KOPT-K1 (cell line): Measurements from ENCODE around the gene KCNK1.
A peak's percentile ranks its signal among the peaks of the same experiment; 100 is the strongest.
"Not testable (repeated sequence)": the region's sequence is repeated elsewhere in the genome, so short reads cannot be mapped to it uniquely, and the experiment has no call there.

Source experiments
- H3K27ac ChIP-seq: fragments of 200-600 bp; sonication (generic); 2 replicates; pipeline ENCODE4 v1.5.1; 2016; ENCODE audit warnings: antibody characterized with exemption, mild to moderate bottlenecking, low read depth, low read length; ENCODE audit not compliant: poor library complexity, severe bottlenecking
- H3K36me3 ChIP-seq: fragments of 200-600 bp; sonication (generic); 2 replicates; pipeline ENCODE4 v1.5.1; 2017; ENCODE audit warnings: antibody characterized with exemption, mild to moderate bottlenecking, low read length, moderate library complexity; ENCODE audit not compliant: insufficient read depth
- H3K9me3 ChIP-seq: fragments of 200-600 bp; sonication (generic); 2 replicates; pipeline ENCODE4 v1.5.1; 2017; ENCODE audit warnings: antibody characterized with exemption, low read length, mild to moderate bottlenecking; ENCODE audit not compliant: insufficient read depth, poor library complexity, severe bottlenecking

Gene KCNK1

GRCh38 chr1:233617025-233617424 is 3.1 kb downstream of the KCNK1 start:
- H3K36me3 ChIP-seq = peaks cover 25% of the 10 kb centered on the region
- H3K27ac ChIP-seq = peak overlapping the region; percentile 94
- no peaks in the 10 kb centered on the region for H3K9me3 ChIP-seq

GRCh38 chr1:233619414-233619813 is 5.5 kb downstream of the KCNK1 start:
- H3K9me3 ChIP-seq, H3K27ac ChIP-seq: not testable (repeated sequence)
- H3K36me3 ChIP-seq = peaks cover 45% of the 10 kb centered on the region

GRCh38 chr1:233620065-233620464 is 6.2 kb downstream of the KCNK1 start:
- peaks cover 49% of the 10 kb centered on the region for H3K36me3 ChIP-seq
- no peak overlapping the region for H3K27ac ChIP-seq

GRCh38 chr1:233621923-233622322 is 8.0 kb downstream of the KCNK1 start:
- Histone ChIP-seq H3K36me3 (peaks cover 49% of the 10 kb centered on the region), H3K27ac (no peak overlapping the region), H3K9me3 (no peaks in the 10 kb centered on the region)

More at GRCh38 chr1:233620065-233620464, 6.2 kb downstream of the KCNK1 start:
- H3K9me3 ChIP-seq = no peaks in the 10 kb centered on the region

- H3K9me3 ChIP-seq = no peaks in the 10 kb centered on the region
- peaks cover 40% of the 10 kb centered on the region for H3K36me3 ChIP-seq
- no peak overlapping the region for H3K27ac ChIP-seq
These were observed 10.4 kb downstream of the KCNK1 start for GRCh38 chr1:233624289-233624688.

GRCh38 chr1:233625087-233625486 is 11.2 kb downstream of the KCNK1 start:
- peaks cover 45% of the 10 kb centered on the region for H3K36me3 ChIP-seq
- no peaks in the 10 kb centered on the region for H3K9me3 ChIP-seq
- no peak overlapping the region for H3K27ac ChIP-seq

GRCh38 chr1:233625510-233625981 is 11.6 kb downstream of the KCNK1 start:
- H3K27ac ChIP-seq = no peak overlapping the region
- H3K9me3 ChIP-seq = no peaks in the 10 kb centered on the region

GRCh38 chr1:233627376-233627775 is 13.5 kb downstream of the KCNK1 start:
- H3K27ac ChIP-seq = no peak overlapping the region
- H3K36me3 ChIP-seq = peaks cover 60% of the 10 kb centered on the region
- H3K9me3 ChIP-seq = no peaks in the 10 kb centered on the region

More at GRCh38 chr1:233625510-233625981, 11.6 kb downstream of the KCNK1 start:
- peaks cover 50% of the 10 kb centered on the region for H3K36me3 ChIP-seq

- H3K36me3 ChIP-seq = peaks cover 62% of the 10 kb centered on the region
- no peak overlapping the region for H3K27ac ChIP-seq
- no peaks in the 10 kb centered on the region for H3K9me3 ChIP-seq
These were observed 13.9 kb downstream of the KCNK1 start for GRCh38 chr1:233627823-233628222.

GRCh38 chr1:233629305-233629935 is 15.5 kb downstream of the KCNK1 start:
- H3K36me3 ChIP-seq = peaks cover 64% of the 10 kb centered on the region
- no peaks in the 10 kb centered on the region for H3K9me3 ChIP-seq

GRCh38 chr1:233631810-233632405 is 18.0 kb downstream of the KCNK1 start:
- H3K36me3 ChIP-seq = peaks cover 81% of the 10 kb centered on the region
- H3K9me3 ChIP-seq = peaks cover 4% of the 10 kb centered on the region
- H3K27ac ChIP-seq = no peak overlapping the region

More at GRCh38 chr1:233629305-233629935, 15.5 kb downstream of the KCNK1 start:
- H3K27ac ChIP-seq = no peak overlapping the region

- Histone ChIP-seq H3K27ac (no peak overlapping the region), H3K36me3 (peaks cover 86% of the 10 kb centered on the region), H3K9me3 (peaks cover 4% of the 10 kb centered on the region)
These were observed 18.5 kb downstream of the KCNK1 start for GRCh38 chr1:233632436-233632835.

- Histone ChIP-seq H3K36me3 (peaks cover 72% of the 10 kb centered on the region), H3K27ac (no peak overlapping the region), H3K9me3 (peaks cover 4% of the 10 kb centered on the region)
These were observed 22.0 kb downstream of the KCNK1 start for GRCh38 chr1:233635765-233636502.

- Histone ChIP-seq H3K9me3 (peaks cover 4% of the 10 kb centered on the region), H3K27ac (no peak overlapping the region), H3K36me3 (peaks cover 69% of the 10 kb centered on the region)
These were observed 22.6 kb downstream of the KCNK1 start for GRCh38 chr1:233636503-233636877.

- Histone ChIP-seq H3K9me3 (peaks cover 4% of the 10 kb centered on the region), H3K27ac (peak overlapping the region; percentile 8), H3K36me3 (peaks cover 57% of the 10 kb centered on the region)
These were observed 24.6 kb downstream of the KCNK1 start for GRCh38 chr1:233638513-233638912.
